DOHH2 (cell line): Measurements from ENCODE around the gene LRP8.

Experiments
- H3F3A ChIP-seq: fragments of 200-600 bp; sonication (generic), shearing (Covaris generic); 2 replicates; pipeline ENCODE4 v1.6.0; 2016; ENCODE audit warnings: antibody characterized with exemption, mild to moderate bottlenecking; ENCODE audit not compliant: control insufficient read depth, insufficient read depth
- H3K27ac ChIP-seq: fragments of 200-600 bp; sonication (generic); 2 replicates; pipeline ENCODE4 v1.5.1; 2014; ENCODE audit warnings: low read depth, mild to moderate bottlenecking, low read length, moderate library complexity
- H3K27me3 ChIP-seq: fragments of 200-600 bp; sonication (generic); 2 replicates; pipeline ENCODE4 v1.6.1; 2014; ENCODE audit warnings: mild to moderate bottlenecking, low read length, mixed read lengths; ENCODE audit not compliant: control insufficient read depth
- H3K36me3 ChIP-seq: fragments of 200-600 bp; sonication (generic); 2 replicates; pipeline ENCODE4 v1.6.1; 2014; ENCODE audit warnings: mild to moderate bottlenecking, low read length, moderate library complexity, mixed read lengths; ENCODE audit not compliant: control insufficient read depth
- H3K4me1 ChIP-seq: fragments of 200-600 bp; sonication (generic); 2 replicates; pipeline ENCODE4 v1.6.1; 2014; ENCODE audit warnings: mild to moderate bottlenecking, low read length, mixed read lengths; ENCODE audit not compliant: control insufficient read depth
- H3K4me2 ChIP-seq: fragments of 200-600 bp; sonication (generic); 2 replicates; pipeline ENCODE4 v1.6.0; 2014; ENCODE audit warnings: mild to moderate bottlenecking, low read length, moderate library complexity
- H3K4me3 ChIP-seq: fragments of 200-600 bp; sonication (generic); 2 replicates; pipeline ENCODE4 v1.5.1; 2014; ENCODE audit warnings: mild to moderate bottlenecking, low read length, mixed read lengths
- H3K79me2 ChIP-seq: fragments of 200-600 bp; sonication (generic); 2 replicates; pipeline ENCODE4 v1.6.1; 2014; ENCODE audit warnings: mild to moderate bottlenecking, low read length, mixed read lengths; ENCODE audit not compliant: control insufficient read depth
- H3K9me2 ChIP-seq: fragments of 200-600 bp; sonication (generic); replicated peaks from 2 replicates; pipeline ENCODE4 v1.6.1; 2014; ENCODE audit warnings: mild to moderate bottlenecking, low read length, mixed read lengths; ENCODE audit not compliant: control insufficient read depth
- H3K9me3 ChIP-seq: fragments of 200-600 bp; sonication (generic); 2 replicates; pipeline ENCODE4 v1.6.1; 2014; ENCODE audit warnings: antibody characterized with exemption, low read length, mixed read lengths; ENCODE audit not compliant: control insufficient read depth, insufficient read depth
- H4K20me1 ChIP-seq: fragments of 200-600 bp; sonication (generic); 2 replicates; pipeline ENCODE4 v1.6.0; 2014; ENCODE audit warnings: low read depth, mild to moderate bottlenecking, antibody characterized with exemption, low read length, moderate library complexity; ENCODE audit not compliant: control insufficient read depth, insufficient read depth
- EZH2phosphoT487 ChIP-seq: fragments of 200-600 bp; sonication (generic); IDR thresholded peaks from 2 replicates; pipeline ENCODE4 v1.6.1; 2017; ENCODE audit warnings: borderline replicate concordance, mild to moderate bottlenecking, antibody characterized with exemption, low read length, moderate library complexity, mixed read lengths
- TF ChIP-seq, protein P1 (sequence below): fragments of 200-600 bp; sonication (generic); IDR thresholded peaks from one replicate; pipeline ENCODE4 v1.5.1; 2014; ENCODE audit warnings: antibody characterized with exemption, mild to moderate bottlenecking, low read depth, low read length; ENCODE audit not compliant: poor library complexity, severe bottlenecking

The LRP8 gene

DNA sequence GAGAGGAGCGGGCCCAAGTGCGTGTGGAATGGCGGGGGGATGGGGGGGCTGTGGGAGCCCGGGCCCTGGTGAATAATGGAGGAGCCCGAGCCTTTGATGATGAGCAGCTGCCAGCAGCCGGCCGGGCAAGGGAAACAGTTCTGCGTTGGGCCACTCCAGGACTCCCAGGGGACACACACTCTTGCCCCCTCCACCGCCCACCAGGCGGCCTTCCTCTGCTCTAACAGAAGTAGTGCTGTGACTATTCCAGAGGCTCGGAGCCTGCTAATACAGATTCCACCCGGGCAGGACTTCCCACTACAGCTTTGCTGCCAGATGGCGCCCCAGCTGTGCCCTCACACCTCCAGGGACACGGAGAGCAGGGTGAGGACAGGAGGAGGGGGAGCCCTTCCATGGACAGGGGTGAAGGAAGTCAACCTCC is 48.2 kb upstream of the LRP8 start:
- Histone ChIP-seq H3K9me3 (no peaks in the 10 kb centered on the region), H3F3A (no peaks in the 10 kb centered on the region), H3K27me3 (peaks cover 8% of the 10 kb centered on the region; the same call in 1 of the 2 replicates), H3K4me2 (no peak overlapping the region), H3K79me2 (no peaks in the 10 kb centered on the region), H3K4me1 (no peaks in the 10 kb centered on the region), H3K9me2 (no peaks in the 10 kb centered on the region), H4K20me1 (no peaks in the 10 kb centered on the region), H3K36me3 (no peaks in the 10 kb centered on the region), H3K27ac (no peak overlapping the region), H3K4me3 (no peak overlapping the region)
- TF ChIP-seq, protein P1, sequence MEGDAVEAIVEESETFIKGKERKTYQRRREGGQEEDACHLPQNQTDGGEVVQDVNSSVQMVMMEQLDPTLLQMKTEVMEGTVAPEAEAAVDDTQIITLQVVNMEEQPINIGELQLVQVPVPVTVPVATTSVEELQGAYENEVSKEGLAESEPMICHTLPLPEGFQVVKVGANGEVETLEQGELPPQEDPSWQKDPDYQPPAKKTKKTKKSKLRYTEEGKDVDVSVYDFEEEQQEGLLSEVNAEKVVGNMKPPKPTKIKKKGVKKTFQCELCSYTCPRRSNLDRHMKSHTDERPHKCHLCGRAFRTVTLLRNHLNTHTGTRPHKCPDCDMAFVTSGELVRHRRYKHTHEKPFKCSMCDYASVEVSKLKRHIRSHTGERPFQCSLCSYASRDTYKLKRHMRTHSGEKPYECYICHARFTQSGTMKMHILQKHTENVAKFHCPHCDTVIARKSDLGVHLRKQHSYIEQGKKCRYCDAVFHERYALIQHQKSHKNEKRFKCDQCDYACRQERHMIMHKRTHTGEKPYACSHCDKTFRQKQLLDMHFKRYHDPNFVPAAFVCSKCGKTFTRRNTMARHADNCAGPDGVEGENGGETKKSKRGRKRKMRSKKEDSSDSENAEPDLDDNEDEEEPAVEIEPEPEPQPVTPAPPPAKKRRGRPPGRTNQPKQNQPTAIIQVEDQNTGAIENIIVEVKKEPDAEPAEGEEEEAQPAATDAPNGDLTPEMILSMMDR: no peak
- TF ChIP-seq EZH2phosphoT487: no peak

DNA sequence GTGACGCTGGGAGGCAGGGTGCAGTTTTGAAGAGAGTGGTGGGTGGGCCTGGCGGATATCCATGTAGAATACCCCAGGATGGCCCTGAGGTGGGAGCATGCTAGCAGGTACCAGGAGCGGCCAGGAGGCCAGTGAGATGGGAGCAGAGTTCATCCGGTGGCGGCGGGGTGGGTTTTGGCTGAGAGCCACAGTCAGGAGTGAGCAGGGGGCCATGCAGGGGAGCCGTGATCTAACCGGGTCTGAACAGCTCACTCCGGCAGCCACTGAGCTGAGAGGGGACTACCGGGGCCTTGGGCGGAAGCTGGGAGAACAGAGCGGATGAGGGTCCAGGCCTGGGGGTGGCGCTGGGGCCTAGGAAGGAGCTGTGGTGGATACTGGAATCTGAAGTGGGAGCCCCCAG is 47.6 kb upstream of the LRP8 start:
- TF ChIP-seq, protein P1: no peak
- TF ChIP-seq EZH2phosphoT487: no peak
- Histone ChIP-seq H3K27me3 (peaks cover 6% of the 10 kb centered on the region; the same call in 1 of the 2 replicates), H3K36me3 (no peaks in the 10 kb centered on the region), H3K4me2 (no peak overlapping the region), H4K20me1 (no peaks in the 10 kb centered on the region), H3K4me3 (no peak overlapping the region), H3K4me1 (no peaks in the 10 kb centered on the region), H3F3A (no peaks in the 10 kb centered on the region), H3K9me2 (no peaks in the 10 kb centered on the region), H3K9me3 (no peaks in the 10 kb centered on the region), H3K27ac (no peak overlapping the region), H3K79me2 (no peaks in the 10 kb centered on the region)

GRCh38 chr1:53373246-53373645 is 45.4 kb upstream of the LRP8 start:
- Histone ChIP-seq H3K4me1 (peaks cover 4% of the 10 kb centered on the region), H3F3A (no peaks in the 10 kb centered on the region), H3K79me2 (no peaks in the 10 kb centered on the region), H3K4me3 (no peak overlapping the region), H3K9me2 (no peaks in the 10 kb centered on the region), H3K27ac (no peak overlapping the region), H3K4me2 (no peak overlapping the region), H3K27me3 (no peaks in the 10 kb centered on the region), H3K36me3 (no peaks in the 10 kb centered on the region), H4K20me1 (no peaks in the 10 kb centered on the region), H3K9me3 (no peaks in the 10 kb centered on the region)
- TF ChIP-seq EZH2phosphoT487: no peak
- TF ChIP-seq, protein P1: no peak
